NCI-H774 (cell line): Measurements from ENCODE around the gene DAB2IP.

Source experiments
- DNase-seq: peaks from one replicate; lab custom pipeline; 2025; lab: John Stamatoyannopoulos, UW

Gene DAB2IP

GRCh38 chr9:121797081-121797480 lies 145.6 kb downstream of the DAB2IP start:
- no peak for DNase-seq

- DNase-seq: no peak
These were observed 147.5 kb downstream of the DAB2IP start for GRCh38 chr9:121798941-121799340.

- no peak for DNase-seq
These were observed 148.9 kb downstream of the DAB2IP start for GRCh38 chr9:121800376-121800775.

- DNase-seq: no peak
These were observed 150.1 kb downstream of the DAB2IP start for GRCh38 chr9:121801579-121801978.

- no peak for DNase-seq
These were observed 151.3 kb downstream of the DAB2IP start for GRCh38 chr9:121802753-121803152.

GRCh38 chr9:121807069-121807822 lies 155.8 kb downstream of the DAB2IP start:
- DNase-seq: no peak

- no peak for DNase-seq
These were observed 156.4 kb downstream of the DAB2IP start for GRCh38 chr9:121807823-121808278.

- DNase-seq: no peak
These were observed 157.3 kb downstream of the DAB2IP start for GRCh38 chr9:121808781-121809180.

GRCh38 chr9:121809356-121810050 lies 158.1 kb downstream of the DAB2IP start:
- no peak for DNase-seq

GRCh38 chr9:121810489-121810888 lies 159.1 kb downstream of the DAB2IP start:
- no peak for DNase-seq

GRCh38 chr9:121811140-121811539 lies 159.7 kb downstream of the DAB2IP start:
- no peak for DNase-seq

GRCh38 chr9:121811751-121812150 lies 160.3 kb downstream of the DAB2IP start:
- DNase-seq: no peak

- DNase-seq: no peak
These were observed 160.8 kb downstream of the DAB2IP start for GRCh38 chr9:121812159-121812735.

- DNase-seq: no peak
These were observed 162.2 kb downstream of the DAB2IP start for GRCh38 chr9:121813519-121814210.

- no peak for DNase-seq
These were observed 163.2 kb downstream of the DAB2IP start for GRCh38 chr9:121814594-121814993.

GRCh38 chr9:121815084-121815483 lies 163.7 kb downstream of the DAB2IP start:
- no peak for DNase-seq

GRCh38 chr9:121815546-121816448 lies 164.4 kb downstream of the DAB2IP start:
- no peak for DNase-seq

- DNase-seq: no peak
These were observed 165.0 kb downstream of the DAB2IP start for GRCh38 chr9:121816449-121816817.

GRCh38 chr9:121816845-121817450 lies 165.5 kb downstream of the DAB2IP start:
- DNase-seq: no peak

- no peak for DNase-seq
These were observed 166.0 kb downstream of the DAB2IP start for GRCh38 chr9:121817476-121817875.
